H1 (cell line): ENCODE data around the gene FCHSD1. TPM values are rescaled to one million over a fixed set of nuclear protein-coding genes. Genes with fewer than 3 reads are reported as not detected.

Source experiments
- CTCF ChIP-seq, 3 experiments: IDR thresholded peaks; 1 replicate in 2 of 3; 2 replicates in 1 of 3; pipeline versions ENCODE4 v1.5.1 to v1.6.1; 2011; ENCODE audit warnings: low read length in 3 of 3, mild to moderate bottlenecking in 3 of 3, inconsistent platforms in 2 of 3, low read depth in 1 of 3, moderate library complexity in 1 of 3; ENCODE audit not compliant: insufficient read depth in 1 of 3; ENCODE audit errors: control extremely low read depth in 1 of 3
- PHF8 ChIP-seq: fragments of 200-600 bp; sonication (generic); conservative IDR thresholded peaks from 2 replicates; pipeline ENCODE4 v1.7.1; 2012; ENCODE audit warnings: low read depth, mild to moderate bottlenecking, inconsistent platforms, low read length, moderate library complexity
- RXRA ChIP-seq: IDR thresholded peaks from 2 replicates; pipeline ENCODE4 v1.6.1; 2011; ENCODE audit warnings: low read depth, mild to moderate bottlenecking, low read length, moderate library complexity; ENCODE audit not compliant: insufficient read depth
- SP1 ChIP-seq: IDR thresholded peaks from 2 replicates; pipeline ENCODE4 v1.6.1; 2011; ENCODE audit warnings: low read depth, low read length
- SP2 ChIP-seq: IDR thresholded peaks from 2 replicates; pipeline ENCODE4 v1.6.1; 2012; ENCODE audit warnings: mild to moderate bottlenecking, low read length, inconsistent platforms
- USF2 ChIP-seq: IDR thresholded peaks from 2 replicates; pipeline ENCODE4 v1.6.1; 2011; ENCODE audit warnings: low read length, improper control_type of control experiment
- polyA plus RNA-seq, 7 experiments: library from polyadenylated mRNA; depleted of rRNA in 3 of 7; stranded (reverse) in 5 of 7; unstranded in 2 of 7; fragments of >200 nt in 5 of 7; fragments of 200-250 nt in 2 of 7; gene quantifications; 1 replicate in 5 of 7; 2 replicates in 1 of 7; 4 replicates in 1 of 7; pipeline versions ENCODE4 v1.2.1 to v1.2.3, GENCODE V29; 2011 to 2013; ENCODE audit warnings: missing spikeins in 2 of 7, mixed read lengths in 2 of 7
- total RNA-seq: library from RNA; stranded (reverse); fragmentation: NEBNext Ultra II Directional; extraction: Animal tissue kit (Norgen Biotek cat#: 25700); gene quantifications from 2 replicates; pipeline ENCODE4 v1.2.1, GENCODE V29; 2021

Gene FCHSD1
- total and polyA plus RNA-seq, 2 of the 8 experiments (the other 6 are each of a cell fraction or from before 2014, with no cell fraction given) = 22.0 to 30.1 TPM

GRCh38 chr5:141590127-141590526, 61.1 kb downstream of the FCHSD1 start (continued):
- TF ChIP-seq CTCF (IDR thresholded peaks at IDR 0.05; ENCODE audit: control extremely low read depth in 1 of 3, insufficient read depth in 1 of 3, low read depth in 1 of 3, low read length in 3 of 3) (no peak), SP1 (no peak), SP2 (no peak), USF2 (no peak), RXRA (no peak), PHF8 (no peak)

Other genes with a start within 250 kb of the FCHSD1 start
- gene PCDHGA9, start 248.6 kb downstream of the FCHSD1 start, total RNA-seq = 1.1 and 1.2 TPM in 2 replicates
- gene PCDHGA9, start 248.6 kb downstream of the FCHSD1 start, polyA plus RNA-seq (2011; rRNA removed) = 0.61 and 0.79 TPM in 2 replicates
- 3.4 and 4.1 TPM in 2 replicates for gene PCDHGB6, start 243.4 kb downstream of the FCHSD1 start, total RNA-seq
- 4.1 and 4.3 TPM in 2 replicates for gene PCDHGB6, start 243.4 kb downstream of the FCHSD1 start, polyA plus RNA-seq (2011; rRNA removed)
- 2.1 and 2.2 TPM in 2 replicates for gene PCDHGA10, start 238.4 kb downstream of the FCHSD1 start, total RNA-seq
- gene PCDHGA10, start 238.4 kb downstream of the FCHSD1 start, polyA plus RNA-seq (2011; rRNA removed) = 6.4 and 7.1 TPM in 2 replicates
- 8.7 and 9.5 TPM in 2 replicates for gene PCDHGB7, start 233.7 kb downstream of the FCHSD1 start, total RNA-seq
- 4.1 and 5.5 TPM in 2 replicates for gene PCDHGB7, start 233.7 kb downstream of the FCHSD1 start, polyA plus RNA-seq (2011; rRNA removed)
- 8.2 and 8.3 TPM in 2 replicates for gene PCDHGA11, start 230.4 kb downstream of the FCHSD1 start, total RNA-seq
- 2.2 and 2.7 TPM in 2 replicates for gene PCDHGA11, start 230.4 kb downstream of the FCHSD1 start, polyA plus RNA-seq (2011; rRNA removed)
- 1.0 and 1.3 TPM in 2 replicates for gene PCDHGA12, start 220.9 kb downstream of the FCHSD1 start, total RNA-seq
- 0.88 and 1.2 TPM in 2 replicates for gene PCDHGA12, start 220.9 kb downstream of the FCHSD1 start, polyA plus RNA-seq (2011; rRNA removed)
- 18.6 and 19.6 TPM in 2 replicates for gene PCDHGC3, start 175.5 kb downstream of the FCHSD1 start, total RNA-seq
- 4.7 and 11.3 TPM in 2 replicates for gene PCDHGC3, start 175.5 kb downstream of the FCHSD1 start, polyA plus RNA-seq (2011; rRNA removed)
- gene PCDHGC4, start 166.4 kb downstream of the FCHSD1 start, total RNA-seq = 2.4 and 2.6 TPM in 2 replicates
- 2.1 and 2.8 TPM in 2 replicates for gene PCDHGC4, start 166.4 kb downstream of the FCHSD1 start, polyA plus RNA-seq (2011; rRNA removed)
- gene PCDHGC5, start 162.3 kb downstream of the FCHSD1 start, total RNA-seq = 0.78 and 1.1 TPM in 2 replicates
- 0.41 and 0.66 TPM in 2 replicates for gene PCDHGC5, start 162.3 kb downstream of the FCHSD1 start, polyA plus RNA-seq (2011; rRNA removed)
- gene DIAPH1, start 32.4 kb downstream of the FCHSD1 start, total RNA-seq = 107 and 114 TPM in 2 replicates
- gene DIAPH1, start 32.4 kb downstream of the FCHSD1 start, polyA plus RNA-seq (2011; rRNA removed) = 61.2 and 70.9 TPM in 2 replicates
- gene HDAC3, start 14.6 kb downstream of the FCHSD1 start, total RNA-seq = 98.5 and 99.0 TPM in 2 replicates
- 120 and 124 TPM in 2 replicates for gene HDAC3, start 14.6 kb downstream of the FCHSD1 start, polyA plus RNA-seq (2011; rRNA removed)
- gene RELL2, start 14.4 kb downstream of the FCHSD1 start, total RNA-seq = 18.6 and 19.2 TPM in 2 replicates
- 23.7 and 33.1 TPM in 2 replicates for gene RELL2, start 14.4 kb downstream of the FCHSD1 start, polyA plus RNA-seq (2011; rRNA removed)
- 45.7 and 48.6 TPM in 2 replicates for gene ARAP3, start 30.8 kb upstream of the FCHSD1 start, total RNA-seq
- 14.4 and 19.7 TPM in 2 replicates for gene ARAP3, start 30.8 kb upstream of the FCHSD1 start, polyA plus RNA-seq (2011; rRNA removed)
- gene PCDH1, start 227.0 kb upstream of the FCHSD1 start, total RNA-seq = 101 and 106 TPM in 2 replicates
- gene PCDH1, start 227.0 kb upstream of the FCHSD1 start, polyA plus RNA-seq (2011; rRNA removed) = 102 and 120 TPM in 2 replicates